Prostate gland (tissue), 2 donors: ENCODE data around the gene MESP2.

Experiments
- CTCF ChIP-seq, 4 experiments: fragments of 200-600 bp in 2 of 4; fragments of 450-650 bp in 2 of 4; sonication (generic) in 2 of 4; IDR thresholded peaks; 1 replicate in 3 of 4; 2 replicates in 1 of 4; pipeline ENCODE4 v1.5.1; 2016 to 2019; ENCODE audit warnings: antibody characterized with exemption in 4 of 4, mild to moderate bottlenecking in 2 of 4, moderate library complexity in 2 of 4
- POLR2A ChIP-seq: fragments of 450-650 bp; IDR thresholded peaks from one replicate; pipeline ENCODE4 v1.6.1; 2016; ENCODE audit warnings: antibody characterized with exemption, mild to moderate bottlenecking
- POLR2AphosphoS5 ChIP-seq: sonication (generic); formaldehyde crosslinking; IDR thresholded peaks from one replicate; pipeline ENCODE4 v1.6.1; 2017; ENCODE audit warnings: antibody characterized with exemption

GRCh38 chr15:89770041-89770440, 6.1 kb upstream of the MESP2 start:
- TF ChIP-seq CTCF (IDR thresholded peaks at IDR 0.05): no peak
- no peak for TF ChIP-seq POLR2A
- TF ChIP-seq POLR2AphosphoS5: no peak
